Liver (tissue), 9 donors: ENCODE measurements around the gene TSPAN18. TPM values are rescaled to one million over a fixed set of nuclear protein-coding genes. Genes with fewer than 3 reads are reported as not detected.

Experiments
- DNase-seq: peaks from one replicate; pipeline ENCODE4 v3.0.0-alpha.2; 2017; ENCODE audit warnings: low spot score
- H3K27ac ChIP-seq, 2 donors: one replicate each; pipeline ENCODE4 v1.7.0; 2013; ENCODE audit warnings: inconsistent platforms in 2 of 2, low read length in 2 of 2, control low read depth in 1 of 2, low read depth in 1 of 2, mild to moderate bottlenecking in 1 of 2
- H3K27me3 ChIP-seq, 4 donors: one replicate each; pipeline versions ENCODE4 v1.6.1 to v1.7.0; 2013; ENCODE audit warnings: low read length in 3 of 4, inconsistent platforms in 1 of 4, mild to moderate bottlenecking in 1 of 4, moderate library complexity in 1 of 4; ENCODE audit not compliant: control insufficient read depth in 4 of 4, insufficient read depth in 4 of 4
- H3K36me3 ChIP-seq, 4 donors: one replicate each; pipeline versions ENCODE4 v1.6.1 to v1.7.0; 2013; ENCODE audit warnings: low read length in 3 of 4, mild to moderate bottlenecking in 3 of 4, low read depth in 1 of 4, moderate library complexity in 1 of 4; ENCODE audit not compliant: control insufficient read depth in 4 of 4, insufficient read depth in 3 of 4
- H3K4me1 ChIP-seq, 4 donors: one replicate each; pipeline versions ENCODE4 v1.6.1 to v1.7.0; 2013; ENCODE audit warnings: low read length in 3 of 4, mild to moderate bottlenecking in 3 of 4, moderate library complexity in 1 of 4; ENCODE audit not compliant: control insufficient read depth in 4 of 4, insufficient read depth in 4 of 4
- H3K4me3 ChIP-seq, 3 donors: one replicate each; pipeline versions ENCODE4 v1.6.1 to v1.7.0; 2013; ENCODE audit warnings: low read length in 3 of 3, control low read depth in 1 of 3, low read depth in 1 of 3, mild to moderate bottlenecking in 1 of 3
- H3K9ac ChIP-seq, 2 donors: one replicate each; pipeline ENCODE4 v1.7.0; 2013; ENCODE audit warnings: low read length in 2 of 2, mild to moderate bottlenecking in 2 of 2, moderate library complexity in 2 of 2, control low read depth in 1 of 2, low read depth in 1 of 2
- H3K9me3 ChIP-seq, 4 donors: one replicate each; pipeline versions ENCODE4 v1.6.1 to v1.7.0; 2013; ENCODE audit warnings: low read length in 3 of 4; ENCODE audit not compliant: control insufficient read depth in 4 of 4
- ATF3 ChIP-seq: IDR thresholded peaks from 2 replicates; pipeline ENCODE4 v1.6.1; 2016; ENCODE audit warnings: antibody characterized with exemption
- EGR1 ChIP-seq, 2 donors: IDR thresholded peaks; 2 replicates each; pipeline ENCODE4 v1.6.1; 2016 to 2018; ENCODE audit warnings: antibody characterized with exemption in 2 of 2, low read depth in 2 of 2
- FOXA1 ChIP-seq: IDR thresholded peaks from 2 replicates; pipeline ENCODE4 v1.6.1; 2016; ENCODE audit warnings: antibody characterized with exemption
- FOXA2 ChIP-seq: IDR thresholded peaks from 2 replicates; pipeline ENCODE4 v1.6.1; 2016; ENCODE audit warnings: antibody characterized with exemption
- GABPA ChIP-seq, 2 donors: IDR thresholded peaks in 1 of 2; conservative IDR thresholded peaks in 1 of 2; 2 replicates each; pipeline ENCODE4 v1.6.1; 2016; ENCODE audit warnings: antibody characterized with exemption in 2 of 2, mild to moderate bottlenecking in 1 of 2, moderate library complexity in 1 of 2
- HNF4A ChIP-seq, 2 donors: conservative IDR thresholded peaks; 2 replicates each; pipeline ENCODE4 v1.6.1; 2016; ENCODE audit warnings: antibody characterized with exemption in 2 of 2, mild to moderate bottlenecking in 2 of 2
- JUND ChIP-seq, 2 donors: IDR thresholded peaks; 2 replicates each; pipeline ENCODE4 v1.6.1; 2016; ENCODE audit warnings: antibody characterized with exemption in 2 of 2
- MAX ChIP-seq: IDR thresholded peaks from 2 replicates; pipeline ENCODE4 v1.6.1; 2016; ENCODE audit warnings: antibody characterized with exemption
- NR2F2 ChIP-seq: IDR thresholded peaks from 2 replicates; pipeline ENCODE4 v1.6.1; 2016; ENCODE audit warnings: antibody characterized with exemption
- RXRA ChIP-seq, 2 donors: IDR thresholded peaks; 2 replicates each; pipeline ENCODE4 v1.6.1; 2017 to 2018; ENCODE audit warnings: antibody characterized with exemption in 2 of 2, mild to moderate bottlenecking in 1 of 2
- SP1 ChIP-seq: IDR thresholded peaks from 2 replicates; pipeline ENCODE4 v1.6.1; 2018; ENCODE audit warnings: antibody characterized with exemption, mild to moderate bottlenecking
- TAF1 ChIP-seq: conservative IDR thresholded peaks from 2 replicates; pipeline ENCODE4 v1.6.1; 2016; ENCODE audit warnings: antibody characterized with exemption, mild to moderate bottlenecking
- WGBS: extraction: QIAGEN DNeasy Blood & Tissue Kit; methylation state at CpG from one replicate; pipeline ENCODE4 v1.1.7; 2013; 5-methylcytosine and 5-hydroxymethylcytosine counted together
- polyA plus RNA-seq, 2 donors: library from polyadenylated mRNA; stranded (reverse) in 1 of 2; unstranded in 1 of 2; fragments of 200-250 nt in 1 of 2; fragments of >200 nt in 1 of 2; fragmentation: Nextera tagmentation in 1 of 2; extraction: Ambion mirVana in 1 of 2; gene quantifications; one replicate each; pipeline versions ENCODE4 v1.2.1 to v1.2.3, GENCODE V29; 2013 to 2015
- total RNA-seq, 2 donors: library from RNA; depleted of rRNA; stranded (reverse); fragments of >200 nt; gene quantifications; one replicate each; pipeline ENCODE4 v1.2.3, GENCODE V29; 2014
- TF ChIP-seq, protein P1 (sequence below): IDR thresholded peaks from 2 replicates; pipeline ENCODE4 v1.6.1; 2016; ENCODE audit warnings: antibody characterized with exemption, mild to moderate bottlenecking
- TF ChIP-seq, protein P2 (sequence below): IDR thresholded peaks from 2 replicates; pipeline ENCODE4 v1.6.1; 2016; ENCODE audit warnings: antibody characterized with exemption
- TF ChIP-seq, protein P3 (sequence below): fragments of 150-350 bp; IDR thresholded peaks from 2 replicates; pipeline ENCODE4 v1.5.1; 2017; ENCODE audit warnings: improper control_type of control experiment, low read depth, low read length; ENCODE audit not compliant: missing input control
- donor health status: healthy.
- donor health status: healthy.
- donor health status: healthy.
- donor health status: healthy.
- donor health status: healthy.

The TSPAN18 gene
- total and polyA plus RNA-seq, 4 donors = 1.2 to 5.0 (median 2.8) TPM

DNA sequence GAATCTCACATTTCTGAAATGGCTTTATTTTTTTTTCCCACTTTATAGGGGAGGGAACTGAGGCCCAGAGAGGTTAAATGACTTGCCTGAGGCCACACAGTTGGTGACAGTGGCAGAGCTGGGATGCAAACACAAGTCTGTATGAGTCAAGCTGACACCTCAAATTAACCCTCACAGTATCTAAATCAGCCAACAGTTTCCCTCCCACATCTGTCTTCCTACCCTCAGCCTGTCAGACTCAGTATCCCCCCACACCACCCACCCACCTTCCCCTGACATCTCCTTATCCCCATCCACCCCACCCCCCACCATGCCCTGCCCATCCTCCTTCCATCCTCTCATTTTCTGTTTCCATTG is 128.7 kb downstream of the TSPAN18 start:
- Histone ChIP-seq H3K36me3 (no peaks in the 10 kb centered on the region), H3K9ac (no peak overlapping the region), H3K4me1 (no peaks in the 10 kb centered on the region), H3K27ac (no peak overlapping the region), H3K4me3 (no peak overlapping the region), H3K27me3 (no peaks in the 10 kb centered on the region), H3K9me3 (no peaks in the 10 kb centered on the region)
- no peak for TF ChIP-seq TAF1
- no peak for TF ChIP-seq JUND (IDR thresholded peaks at IDR 0.05)
- TF ChIP-seq MAX = no peak
- TF ChIP-seq EGR1 (IDR thresholded peaks at IDR 0.05; ENCODE audit: low read depth in 2 of 2) = no peak
- no peak for TF ChIP-seq ATF3
- TF ChIP-seq, protein P1, sequence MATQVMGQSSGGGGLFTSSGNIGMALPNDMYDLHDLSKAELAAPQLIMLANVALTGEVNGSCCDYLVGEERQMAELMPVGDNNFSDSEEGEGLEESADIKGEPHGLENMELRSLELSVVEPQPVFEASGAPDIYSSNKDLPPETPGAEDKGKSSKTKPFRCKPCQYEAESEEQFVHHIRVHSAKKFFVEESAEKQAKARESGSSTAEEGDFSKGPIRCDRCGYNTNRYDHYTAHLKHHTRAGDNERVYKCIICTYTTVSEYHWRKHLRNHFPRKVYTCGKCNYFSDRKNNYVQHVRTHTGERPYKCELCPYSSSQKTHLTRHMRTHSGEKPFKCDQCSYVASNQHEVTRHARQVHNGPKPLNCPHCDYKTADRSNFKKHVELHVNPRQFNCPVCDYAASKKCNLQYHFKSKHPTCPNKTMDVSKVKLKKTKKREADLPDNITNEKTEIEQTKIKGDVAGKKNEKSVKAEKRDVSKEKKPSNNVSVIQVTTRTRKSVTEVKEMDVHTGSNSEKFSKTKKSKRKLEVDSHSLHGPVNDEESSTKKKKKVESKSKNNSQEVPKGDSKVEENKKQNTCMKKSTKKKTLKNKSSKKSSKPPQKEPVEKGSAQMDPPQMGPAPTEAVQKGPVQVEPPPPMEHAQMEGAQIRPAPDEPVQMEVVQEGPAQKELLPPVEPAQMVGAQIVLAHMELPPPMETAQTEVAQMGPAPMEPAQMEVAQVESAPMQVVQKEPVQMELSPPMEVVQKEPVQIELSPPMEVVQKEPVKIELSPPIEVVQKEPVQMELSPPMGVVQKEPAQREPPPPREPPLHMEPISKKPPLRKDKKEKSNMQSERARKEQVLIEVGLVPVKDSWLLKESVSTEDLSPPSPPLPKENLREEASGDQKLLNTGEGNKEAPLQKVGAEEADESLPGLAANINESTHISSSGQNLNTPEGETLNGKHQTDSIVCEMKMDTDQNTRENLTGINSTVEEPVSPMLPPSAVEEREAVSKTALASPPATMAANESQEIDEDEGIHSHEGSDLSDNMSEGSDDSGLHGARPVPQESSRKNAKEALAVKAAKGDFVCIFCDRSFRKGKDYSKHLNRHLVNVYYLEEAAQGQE = no peak
- TF ChIP-seq, protein P2, sequence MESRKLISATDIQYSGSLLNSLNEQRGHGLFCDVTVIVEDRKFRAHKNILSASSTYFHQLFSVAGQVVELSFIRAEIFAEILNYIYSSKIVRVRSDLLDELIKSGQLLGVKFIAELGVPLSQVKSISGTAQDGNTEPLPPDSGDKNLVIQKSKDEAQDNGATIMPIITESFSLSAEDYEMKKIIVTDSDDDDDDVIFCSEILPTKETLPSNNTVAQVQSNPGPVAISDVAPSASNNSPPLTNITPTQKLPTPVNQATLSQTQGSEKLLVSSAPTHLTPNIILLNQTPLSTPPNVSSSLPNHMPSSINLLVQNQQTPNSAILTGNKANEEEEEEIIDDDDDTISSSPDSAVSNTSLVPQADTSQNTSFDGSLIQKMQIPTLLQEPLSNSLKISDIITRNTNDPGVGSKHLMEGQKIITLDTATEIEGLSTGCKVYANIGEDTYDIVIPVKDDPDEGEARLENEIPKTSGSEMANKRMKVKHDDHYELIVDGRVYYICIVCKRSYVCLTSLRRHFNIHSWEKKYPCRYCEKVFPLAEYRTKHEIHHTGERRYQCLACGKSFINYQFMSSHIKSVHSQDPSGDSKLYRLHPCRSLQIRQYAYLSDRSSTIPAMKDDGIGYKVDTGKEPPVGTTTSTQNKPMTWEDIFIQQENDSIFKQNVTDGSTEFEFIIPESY = no peak
- TF ChIP-seq GABPA (IDR thresholded peaks at IDR 0.05 in 1 of 2, conservative IDR thresholded peaks at IDR 0.05 in 1 of 2) = no peak
- TF ChIP-seq FOXA1 = no peak
- TF ChIP-seq, protein P3, sequence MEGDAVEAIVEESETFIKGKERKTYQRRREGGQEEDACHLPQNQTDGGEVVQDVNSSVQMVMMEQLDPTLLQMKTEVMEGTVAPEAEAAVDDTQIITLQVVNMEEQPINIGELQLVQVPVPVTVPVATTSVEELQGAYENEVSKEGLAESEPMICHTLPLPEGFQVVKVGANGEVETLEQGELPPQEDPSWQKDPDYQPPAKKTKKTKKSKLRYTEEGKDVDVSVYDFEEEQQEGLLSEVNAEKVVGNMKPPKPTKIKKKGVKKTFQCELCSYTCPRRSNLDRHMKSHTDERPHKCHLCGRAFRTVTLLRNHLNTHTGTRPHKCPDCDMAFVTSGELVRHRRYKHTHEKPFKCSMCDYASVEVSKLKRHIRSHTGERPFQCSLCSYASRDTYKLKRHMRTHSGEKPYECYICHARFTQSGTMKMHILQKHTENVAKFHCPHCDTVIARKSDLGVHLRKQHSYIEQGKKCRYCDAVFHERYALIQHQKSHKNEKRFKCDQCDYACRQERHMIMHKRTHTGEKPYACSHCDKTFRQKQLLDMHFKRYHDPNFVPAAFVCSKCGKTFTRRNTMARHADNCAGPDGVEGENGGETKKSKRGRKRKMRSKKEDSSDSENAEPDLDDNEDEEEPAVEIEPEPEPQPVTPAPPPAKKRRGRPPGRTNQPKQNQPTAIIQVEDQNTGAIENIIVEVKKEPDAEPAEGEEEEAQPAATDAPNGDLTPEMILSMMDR = no peak
- no peak for TF ChIP-seq RXRA (IDR thresholded peaks at IDR 0.05)
- TF ChIP-seq HNF4A (conservative IDR thresholded peaks at IDR 0.05) = no peak
- TF ChIP-seq SP1 = no peak
- DNase-seq = no peak

DNA sequence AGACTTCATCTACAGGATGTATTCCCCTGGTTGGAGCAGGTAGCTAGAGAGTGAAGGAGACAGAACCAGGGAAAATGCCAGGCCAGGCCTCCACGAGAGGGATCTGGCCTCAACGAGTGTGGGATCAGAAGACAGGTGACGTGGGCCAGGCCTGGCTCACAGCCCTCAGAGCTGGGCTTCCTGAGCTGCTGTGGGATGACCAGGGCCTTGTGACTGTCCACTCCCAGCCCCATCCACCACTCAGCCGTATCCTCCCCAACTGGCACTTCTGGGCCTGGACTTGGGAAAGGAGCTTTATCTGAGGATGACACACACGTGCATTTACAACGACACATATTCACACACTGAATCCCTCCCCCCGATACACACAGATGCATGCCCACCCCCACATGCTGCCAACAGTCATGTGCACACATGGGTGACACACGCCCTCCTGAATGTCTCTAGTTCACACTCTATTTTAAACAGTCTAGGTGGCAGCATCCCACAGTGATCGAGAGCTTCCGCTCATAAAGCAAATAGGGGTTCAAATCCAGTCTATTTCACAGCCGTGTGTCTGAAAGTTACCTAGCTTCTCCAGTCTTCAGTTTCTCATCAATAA is 130.8 kb downstream of the TSPAN18 start:
- DNase-seq = no peak
- Histone ChIP-seq H3K27ac (no peak overlapping the region), H3K9me3 (no peaks in the 10 kb centered on the region), H3K4me1 (no peaks in the 10 kb centered on the region), H3K9ac (no peak overlapping the region), H3K27me3 (no peaks in the 10 kb centered on the region), H3K36me3 (no peaks in the 10 kb centered on the region), H3K4me3 (no peak overlapping the region)
- 91% methylated on average over 11 of the region's 11 CpGs for WGBS
- TF ChIP-seq NR2F2 (no peak), EGR1 (IDR thresholded peaks at IDR 0.05; ENCODE audit: low read depth in 2 of 2) (no peak), FOXA2 (no peak)
